PC-3 (cell line): ENCODE data around the gene LGI4.

ENCODE experiments used
- CTCF ChIP-seq: fragments of 300-600 bp; sonication (generic); conservative IDR thresholded peaks from 2 replicates; pipeline ENCODE4 v1.5.1; 2017; ENCODE audit warnings: antibody characterized with exemption, low read depth, mild to moderate bottlenecking, low read length
- EZH2 ChIP-seq: fragments of 300-600 bp; sonication (generic); IDR thresholded peaks from one replicate; pipeline ENCODE4 v1.6.1; 2017; ENCODE audit warnings: antibody characterized with exemption, mild to moderate bottlenecking, low read length; ENCODE audit not compliant: unreplicated experiment
- EZH2phosphoT487 ChIP-seq: fragments of 300-600 bp; sonication (generic); IDR thresholded peaks from 2 replicates; pipeline ENCODE4 v1.6.1; 2018; ENCODE audit warnings: mild to moderate bottlenecking, antibody characterized with exemption, low read length, borderline replicate concordance

DNA sequence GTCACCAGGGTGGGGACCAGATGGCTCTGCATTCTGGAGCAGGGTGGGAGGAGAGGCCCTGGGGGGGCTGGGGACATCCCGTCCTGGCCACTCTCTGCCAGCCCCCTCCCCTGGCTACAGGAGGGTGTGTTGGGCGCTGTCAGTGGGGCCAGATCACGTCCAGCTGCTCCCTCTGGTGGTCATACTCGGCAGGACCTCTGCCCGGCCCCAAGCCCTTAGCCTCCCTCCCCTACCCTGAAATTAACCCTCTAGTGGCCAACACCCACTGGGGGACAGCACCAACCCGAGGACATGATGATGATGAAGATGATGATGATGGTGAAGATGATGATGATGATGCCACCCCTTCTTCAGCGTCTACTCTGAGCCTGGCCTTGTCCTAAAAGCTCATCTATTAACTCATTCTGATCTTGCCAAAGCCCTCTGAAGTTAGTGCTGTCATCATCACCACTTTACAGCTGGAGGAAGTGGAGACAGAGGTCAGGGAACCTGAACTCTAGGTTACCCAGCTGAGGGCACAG lies 590 bp upstream of the LGI4 start:
- TF ChIP-seq CTCF (peak; percentile 77), EZH2 (no peak), EZH2phosphoT487 (no peak)
